ENCODE results near the gene ACAP2.

DNA sequence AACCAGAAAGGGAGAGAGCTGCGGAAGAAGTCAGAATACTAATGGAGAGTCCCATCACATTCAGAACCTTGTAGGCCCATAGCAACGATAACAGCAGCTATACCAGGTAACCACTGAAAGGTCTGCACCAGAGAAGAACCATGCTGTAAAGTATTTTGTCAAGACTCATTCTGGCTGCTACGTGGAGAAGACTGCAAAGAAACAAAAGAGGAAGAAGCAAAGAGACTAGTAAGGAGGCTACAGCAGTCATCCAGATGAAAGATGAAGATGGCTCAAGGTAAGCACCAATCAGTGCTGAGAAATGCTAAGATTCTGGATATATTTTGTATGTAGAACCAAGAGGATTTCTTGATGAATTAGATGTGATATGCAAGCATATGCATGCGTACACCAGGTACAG is 39.6 kb downstream of the ACAP2 start:
- TF ChIP-seq, protein P1, sequence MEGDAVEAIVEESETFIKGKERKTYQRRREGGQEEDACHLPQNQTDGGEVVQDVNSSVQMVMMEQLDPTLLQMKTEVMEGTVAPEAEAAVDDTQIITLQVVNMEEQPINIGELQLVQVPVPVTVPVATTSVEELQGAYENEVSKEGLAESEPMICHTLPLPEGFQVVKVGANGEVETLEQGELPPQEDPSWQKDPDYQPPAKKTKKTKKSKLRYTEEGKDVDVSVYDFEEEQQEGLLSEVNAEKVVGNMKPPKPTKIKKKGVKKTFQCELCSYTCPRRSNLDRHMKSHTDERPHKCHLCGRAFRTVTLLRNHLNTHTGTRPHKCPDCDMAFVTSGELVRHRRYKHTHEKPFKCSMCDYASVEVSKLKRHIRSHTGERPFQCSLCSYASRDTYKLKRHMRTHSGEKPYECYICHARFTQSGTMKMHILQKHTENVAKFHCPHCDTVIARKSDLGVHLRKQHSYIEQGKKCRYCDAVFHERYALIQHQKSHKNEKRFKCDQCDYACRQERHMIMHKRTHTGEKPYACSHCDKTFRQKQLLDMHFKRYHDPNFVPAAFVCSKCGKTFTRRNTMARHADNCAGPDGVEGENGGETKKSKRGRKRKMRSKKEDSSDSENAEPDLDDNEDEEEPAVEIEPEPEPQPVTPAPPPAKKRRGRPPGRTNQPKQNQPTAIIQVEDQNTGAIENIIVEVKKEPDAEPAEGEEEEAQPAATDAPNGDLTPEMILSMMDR (IDR thresholded peaks at IDR 0.05), result no peak
- TF ChIP-seq POLR2A (IDR thresholded peaks at IDR 0.05), result no peak

Measured in testis (tissue), 2 donors.